Measurements from ENCODE around the gene ADGRG1.
"Not testable (repeated sequence)": the region's sequence is repeated elsewhere in the genome, so short reads cannot be mapped to it uniquely, and the experiment has no call there.

Gene ADGRG1

GRCh38 chr16:57704011-57704904 is 75.8 kb downstream of the ADGRG1 start:
- DNase-seq, result no peak

- no peak for DNase-seq
Observed at GRCh38 chr16:57704905-57705852, 76.7 kb downstream of the ADGRG1 start.

GRCh38 chr16:57706717-57707116 is 78.3 kb downstream of the ADGRG1 start:
- no peak for DNase-seq

DNA sequence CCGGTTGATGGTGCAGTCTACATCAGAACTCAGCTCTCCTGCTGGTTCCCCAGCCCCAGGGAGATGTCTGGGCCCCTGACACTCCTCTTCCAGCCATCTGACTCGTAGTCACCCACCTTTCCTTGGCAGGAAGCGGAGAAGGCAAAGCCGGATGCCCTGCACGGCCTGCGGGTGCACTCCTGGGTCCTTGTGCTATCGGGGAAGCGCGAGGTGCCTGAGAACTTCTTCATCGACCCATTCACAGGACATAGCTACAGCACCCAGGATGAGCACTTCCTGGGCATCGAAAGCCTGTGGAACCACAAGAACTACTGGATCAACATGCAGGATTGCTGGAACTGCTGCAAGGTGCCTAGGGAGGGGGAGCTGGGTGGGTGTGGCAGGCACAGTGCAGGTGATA is 78.9 kb downstream of the ADGRG1 start:
- DNase-seq, result no peak

GRCh38 chr16:57708168-57708567 is 79.7 kb downstream of the ADGRG1 start:
- DNase-seq, result no peak

DNA sequence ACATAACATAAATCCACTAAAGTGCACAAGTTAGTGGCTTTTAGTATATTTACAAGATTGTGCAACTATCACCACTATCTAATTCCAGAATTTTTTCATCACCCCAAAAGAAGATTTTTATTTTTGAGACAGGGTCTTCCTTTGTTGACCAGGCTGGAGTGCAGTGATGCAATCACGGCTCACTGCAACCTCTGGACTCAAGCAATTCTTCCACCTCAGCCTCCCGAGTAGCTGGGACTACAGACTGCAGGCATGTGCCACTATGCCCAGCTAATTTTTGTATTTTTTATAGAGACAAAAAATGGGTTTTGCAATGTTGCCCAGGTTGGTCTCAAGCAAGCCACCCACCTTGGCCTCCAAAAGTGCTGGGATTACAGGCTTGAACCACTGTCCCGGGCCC is 81.2 kb downstream of the ADGRG1 start:
- DNase-seq, result no peak

DNA sequence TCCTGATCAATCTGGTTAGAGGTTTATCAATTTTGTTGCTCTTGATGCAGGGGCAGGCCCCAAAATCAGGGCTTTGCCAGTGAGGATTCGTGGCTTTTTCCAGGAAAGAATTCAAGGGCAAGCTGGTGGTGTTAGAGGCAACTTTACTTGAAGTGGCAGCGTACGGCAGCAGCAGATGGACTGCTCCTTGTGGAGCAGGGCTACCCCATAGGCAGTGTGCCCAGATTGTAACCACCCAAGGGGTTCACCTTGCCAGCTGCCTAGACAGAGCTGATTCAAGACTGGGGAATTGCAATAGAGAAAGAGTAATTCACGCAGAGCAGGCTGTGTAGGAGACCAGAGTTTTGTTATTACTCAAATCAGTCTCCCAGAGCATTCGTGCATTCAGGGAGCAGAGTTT is 82.9 kb downstream of the ADGRG1 start:
- no peak for DNase-seq

DNA sequence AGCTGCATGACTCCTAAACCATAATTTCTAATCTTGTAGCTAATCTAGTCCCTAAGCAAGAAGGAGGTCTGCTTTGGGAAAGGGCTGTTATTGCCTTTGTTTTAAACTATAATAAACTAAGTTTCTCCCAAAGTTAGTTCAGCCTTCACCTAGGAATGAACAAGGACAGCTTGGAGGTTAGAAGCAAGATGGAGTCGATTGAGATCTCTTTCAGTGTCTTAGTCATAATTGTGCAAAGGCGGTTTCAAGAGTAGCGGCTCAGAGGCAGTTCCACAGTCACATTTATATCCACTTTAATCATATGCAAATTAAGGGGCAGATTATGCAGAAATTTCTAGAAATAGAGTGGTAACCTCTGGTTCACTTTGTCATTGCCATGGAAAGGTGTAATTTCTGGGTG is 83.6 kb downstream of the ADGRG1 start:
- DNase-seq, result no peak

- not testable (repeated sequence) for DNase-seq
Observed at GRCh38 chr16:57712569-57712968, 84.1 kb downstream of the ADGRG1 start.

GRCh38 chr16:57713596-57713995 is 85.2 kb downstream of the ADGRG1 start:
- no peak for DNase-seq

DNA sequence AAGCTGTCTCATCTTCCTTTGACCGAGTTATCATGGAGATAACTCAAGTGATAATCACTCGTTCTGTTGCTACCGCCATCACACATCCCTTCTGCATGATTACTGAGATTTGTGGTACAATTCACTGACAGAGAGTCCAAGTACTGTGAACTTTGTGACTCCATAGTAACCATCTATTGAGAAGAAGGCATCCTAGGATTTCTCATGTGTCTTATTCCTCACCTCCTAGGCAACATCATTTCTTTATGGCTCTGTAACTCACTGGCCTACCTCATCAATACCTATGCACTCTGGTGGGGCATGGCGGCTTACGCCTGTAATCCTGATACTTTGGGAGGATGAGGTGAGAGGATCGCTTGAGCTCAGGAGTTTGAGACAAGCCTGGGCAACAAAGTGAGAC is 85.6 kb downstream of the ADGRG1 start:
- DNase-seq, result no peak
